Ishikawa (cell line): ENCODE results near the gene USP20.

Experiments
- CEBPB ChIP-seq: IDR thresholded peaks from 2 replicates; pipeline ENCODE4 v1.6.1; 2012
- CREB1 ChIP-seq: IDR thresholded peaks from 2 replicates; pipeline ENCODE4 v1.6.1; 2012; ENCODE audit warnings: low read depth
- EGR1 ChIP-seq: IDR thresholded peaks from 2 replicates; pipeline ENCODE4 v1.6.1; 2012
- EP300 ChIP-seq: IDR thresholded peaks from 2 replicates; pipeline ENCODE4 v1.6.1; 2012; ENCODE audit warnings: borderline replicate concordance
- FOXM1 ChIP-seq: IDR thresholded peaks from 2 replicates; pipeline ENCODE4 v1.6.1; 2012; ENCODE audit warnings: low read depth, borderline replicate concordance
- MAX ChIP-seq: IDR thresholded peaks from 2 replicates; pipeline ENCODE4 v1.6.1; 2012
- NFIC ChIP-seq: IDR thresholded peaks from 2 replicates; pipeline ENCODE4 v1.6.1; 2012
- RAD21 ChIP-seq: IDR thresholded peaks from 2 replicates; pipeline ENCODE4 v1.6.1; 2012; ENCODE audit warnings: low read depth
- REST ChIP-seq: IDR thresholded peaks from 2 replicates; pipeline ENCODE4 v1.6.1; 2012; ENCODE audit warnings: low read depth, mild to moderate bottlenecking
- TAF1 ChIP-seq: IDR thresholded peaks from 2 replicates; pipeline ENCODE4 v1.6.1; 2012; ENCODE audit warnings: low read depth, mild to moderate bottlenecking
- TCF12 ChIP-seq: IDR thresholded peaks from 2 replicates; pipeline ENCODE4 v1.6.1; 2012; ENCODE audit warnings: low read depth
- TEAD4 ChIP-seq: IDR thresholded peaks from 2 replicates; pipeline ENCODE4 v1.6.1; 2012
- USF1 ChIP-seq: IDR thresholded peaks from 2 replicates; pipeline ENCODE4 v1.6.1; 2012
- YY1 ChIP-seq: IDR thresholded peaks from 2 replicates; pipeline ENCODE4 v1.6.1; 2012; ENCODE audit warnings: low read depth
- ZBTB7A ChIP-seq: IDR thresholded peaks from 2 replicates; pipeline ENCODE4 v1.6.1; 2012; ENCODE audit warnings: low read depth

USP20 gene

GRCh38 chr9:129901993-129902739, 66.9 kb downstream of the USP20 start:
- no peak for TF ChIP-seq ZBTB7A
- TF ChIP-seq EGR1, result no peak
- TF ChIP-seq CREB1, result no peak
- TF ChIP-seq USF1, result no peak

- no peak for TF ChIP-seq TAF1
- no peak for TF ChIP-seq CREB1
- TF ChIP-seq TCF12, result no peak
- no peak for TF ChIP-seq RAD21
- TF ChIP-seq EP300, result no peak
- TF ChIP-seq CEBPB, result no peak
- no peak for TF ChIP-seq YY1
- no peak for TF ChIP-seq REST
- TF ChIP-seq TEAD4, result no peak
- no peak for TF ChIP-seq FOXM1
- no peak for TF ChIP-seq USF1
- no peak for TF ChIP-seq NFIC
- TF ChIP-seq ZBTB7A, result no peak
- TF ChIP-seq EGR1, result no peak
- TF ChIP-seq MAX, result no peak
These were observed 67.5 kb downstream of the USP20 start for GRCh38 chr9:129902740-129903134.

GRCh38 chr9:129904734-129905133, 69.5 kb downstream of the USP20 start:
- TF ChIP-seq TAF1 (no peak), ZBTB7A (no peak), EGR1 (no peak), MAX (no peak), FOXM1 (no peak), CEBPB (no peak), TCF12 (no peak), YY1 (no peak), NFIC (no peak), REST (no peak), EP300 (no peak), RAD21 (no peak), TEAD4 (no peak), CREB1 (no peak), USF1 (no peak)

- TF ChIP-seq MAX (no peak), USF1 (no peak), TEAD4 (no peak), NFIC (no peak), EGR1 (no peak), YY1 (no peak), ZBTB7A (no peak), TAF1 (no peak), CREB1 (no peak), REST (no peak), RAD21 (no peak), FOXM1 (no peak), CEBPB (no peak)
These were observed 71.0 kb downstream of the USP20 start for GRCh38 chr9:129906298-129906697.
